Measurements from ENCODE around the gene THOC6. TPM values are rescaled to one million over a fixed set of nuclear protein-coding genes. Genes with fewer than 3 reads are reported as not detected.

The THOC6 gene
- total RNA-seq, 4 donors from 2014 or later, result 15.7 to 33.9 (median 26.7) TPM

GRCh38 chr16:3009568-3010390 lies 14.1 kb upstream of the THOC6 start:
- no peak for TF ChIP-seq CTCF (IDR thresholded peaks at IDR 0.05)
- ATAC-seq (ENCODE audit: low FRiP score) (no peak), DNase-seq (ENCODE audit: low spot score) (no peak)

- no peak for ATAC-seq (ENCODE audit: low FRiP score)
These were observed 13.3 kb upstream of the THOC6 start for GRCh38 chr16:3010510-3010909.

GRCh38 chr16:3012246-3012645 lies 11.6 kb upstream of the THOC6 start:
- TF ChIP-seq CTCF (IDR thresholded peaks at IDR 0.05), result no peak
- ATAC-seq (ENCODE audit: low FRiP score) (no peak), DNase-seq (ENCODE audit: low spot score) (no peak)

More at GRCh38 chr16:3010510-3010909, 13.3 kb upstream of the THOC6 start:
- TF ChIP-seq CTCF (IDR thresholded peaks at IDR 0.05), result no peak
- DNase-seq (ENCODE audit: low spot score), result no peak

GRCh38 chr16:3012828-3013420 lies 10.9 kb upstream of the THOC6 start, which contains the start of gene CLDN9:
Gene CLDN9 (plus strand): TSS chr16:3012923. CDS start chr16:3013363, 440 bp downstream.
- DNase-seq (ENCODE audit: low spot score), result no peak
- TF ChIP-seq CTCF (IDR thresholded peaks at IDR 0.05), result no peak
- ATAC-seq (ENCODE audit: low FRiP score), result no peak

- ATAC-seq (ENCODE audit: low FRiP score) (no peak), DNase-seq (ENCODE audit: low spot score) (no peak)
- TF ChIP-seq CTCF (IDR thresholded peaks at IDR 0.05), result no peak
These were observed 10.3 kb upstream of the THOC6 start for GRCh38 chr16:3013491-3013951.

- no peak for TF ChIP-seq CTCF (IDR thresholded peaks at IDR 0.05)
- DNase-seq (ENCODE audit: low spot score) (no peak), ATAC-seq (ENCODE audit: low FRiP score) (no peak)
These were observed 9.7 kb upstream of the THOC6 start for GRCh38 chr16:3013998-3014690.
